Activated T-cell treated with anti-CD3 and anti-CD28 coated beads, Interleukin-2, amount 50 U/mL, for 24 hours (primary cell): ENCODE measurements around the gene TNFRSF8.
A peak's percentile ranks its signal among the peaks of the same experiment; 100 is the strongest.

ENCODE experiments used
- DNase-seq: peaks from one replicate; pipeline ENCODE4 v3.0.0-alpha.2; 2020
- H3K27ac Mint-ChIP-seq: 2 replicates; pipeline ENCODE4 v1.8.0; 2020; ENCODE audit warnings: mild to moderate bottlenecking, mixed read lengths
- H3K27me3 Mint-ChIP-seq: 2 replicates; pipeline ENCODE4 v1.8.0; 2020; ENCODE audit warnings: mixed read lengths
- H3K36me3 Mint-ChIP-seq: 2 replicates; pipeline ENCODE4 v1.8.0; 2020; ENCODE audit warnings: low read depth, mixed read lengths
- H3K4me1 Mint-ChIP-seq: 2 replicates; pipeline ENCODE4 v1.8.0; 2020; ENCODE audit warnings: low read depth, mixed read lengths
- H3K4me3 Mint-ChIP-seq: 2 replicates; pipeline ENCODE4 v1.8.0; 2020; ENCODE audit warnings: mild to moderate bottlenecking, moderate library complexity, mixed read lengths
- H3K9me3 Mint-ChIP-seq: 2 replicates; pipeline ENCODE4 v1.8.0; 2020; ENCODE audit warnings: mixed read lengths

Gene TNFRSF8

DNA sequence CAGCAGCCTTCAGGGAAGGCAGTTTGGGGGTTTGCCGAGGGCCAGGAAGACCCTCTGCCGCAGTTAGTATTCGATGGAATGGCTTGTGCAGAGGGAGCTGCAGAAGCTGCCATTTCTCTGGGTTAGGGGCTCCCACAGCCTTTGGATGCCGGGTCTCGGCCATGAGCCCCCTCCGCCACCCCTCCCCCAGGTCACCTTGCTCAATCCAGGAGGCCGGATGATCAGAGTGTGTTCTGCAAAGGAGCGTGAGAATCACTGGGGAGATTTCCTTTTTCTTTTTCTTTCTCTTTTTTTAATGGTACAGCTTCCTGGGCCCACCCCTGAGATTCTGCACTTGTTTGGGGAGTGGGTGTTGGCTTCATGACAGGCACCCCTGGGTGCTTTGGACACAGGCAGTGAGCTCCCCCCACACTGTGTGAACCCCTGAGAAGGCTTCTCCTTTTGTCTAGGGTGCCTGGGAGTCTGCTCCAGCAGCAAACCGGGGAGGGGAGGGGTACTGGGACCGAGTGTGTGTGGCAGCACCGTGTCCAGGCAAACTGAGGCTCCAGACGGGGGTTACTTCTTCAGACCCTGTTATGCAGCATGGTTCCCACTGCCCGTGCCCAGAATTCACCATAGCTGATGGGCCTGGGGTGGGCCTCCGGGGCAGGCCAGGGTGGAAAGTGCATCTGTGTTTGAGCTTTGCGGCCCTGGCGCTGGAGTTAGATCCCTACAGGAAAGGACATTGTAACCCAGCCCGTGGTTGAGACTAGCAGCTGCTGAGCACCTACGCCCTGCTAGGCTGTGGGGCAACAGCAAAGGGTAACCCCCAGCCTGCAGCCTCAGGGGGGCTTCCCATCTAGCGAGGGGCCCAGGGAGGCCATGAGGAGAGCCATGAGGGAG, 122.2 kb downstream of the TNFRSF8 start:
- Mint-ChIP-seq H3K36me3 (peaks cover 89% of the 10 kb centered on the region), H3K27ac (peak overlapping the region; percentile 79), H3K9me3 (no peaks in the 10 kb centered on the region), H3K4me1 (peaks cover 84% of the 10 kb centered on the region), H3K27me3 (no peaks in the 10 kb centered on the region), H3K4me3 (no peak overlapping the region)
- DNase-seq = no peak

GRCh38 chr1:12185918-12186678, 123.0 kb downstream of the TNFRSF8 start:
- DNase-seq = no peak
- peaks cover 90% of the 10 kb centered on the region for H3K36me3 Mint-ChIP-seq
- H3K27me3 Mint-ChIP-seq = no peaks in the 10 kb centered on the region
- H3K27ac Mint-ChIP-seq = peak overlapping the region; percentile 79
- H3K4me3 Mint-ChIP-seq = no peak overlapping the region
- H3K4me1 Mint-ChIP-seq = peaks cover 78% of the 10 kb centered on the region
- no peaks in the 10 kb centered on the region for H3K9me3 Mint-ChIP-seq

GRCh38 chr1:12186679-12186985, 123.5 kb downstream of the TNFRSF8 start:
- Mint-ChIP-seq H3K4me3 (no peak overlapping the region), H3K27me3 (no peaks in the 10 kb centered on the region), H3K4me1 (peaks cover 72% of the 10 kb centered on the region), H3K36me3 (peaks cover 90% of the 10 kb centered on the region), H3K27ac (peak overlapping the region; percentile 69), H3K9me3 (no peaks in the 10 kb centered on the region)
- DNase-seq = no peak

DNA sequence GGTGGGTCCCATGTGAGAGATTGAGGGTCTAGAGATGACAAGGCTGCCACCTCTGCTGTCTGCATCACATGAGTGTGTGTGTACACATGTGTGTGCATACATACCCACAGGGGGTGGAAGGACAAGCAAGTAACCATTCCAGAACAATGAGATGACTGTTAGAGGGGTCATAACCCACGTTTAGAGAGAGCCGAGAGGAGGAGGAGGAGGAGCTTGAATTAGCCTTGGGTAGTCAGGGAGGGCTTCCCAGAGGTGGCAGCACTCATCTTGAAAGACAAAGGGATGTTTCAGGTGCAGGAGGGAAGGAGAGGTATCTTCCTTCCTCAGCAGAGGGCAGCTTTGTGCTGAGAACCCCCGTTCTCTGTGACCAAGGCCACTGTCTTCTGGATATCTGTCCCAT, 125.0 kb downstream of the TNFRSF8 start:
- Mint-ChIP-seq H3K27me3 (no peaks in the 10 kb centered on the region), H3K36me3 (peaks cover 90% of the 10 kb centered on the region), H3K9me3 (no peaks in the 10 kb centered on the region), H3K27ac (peak overlapping the region; percentile 88), H3K4me3 (no peak overlapping the region), H3K4me1 (peaks cover 64% of the 10 kb centered on the region)
- DNase-seq = no peak

DNA sequence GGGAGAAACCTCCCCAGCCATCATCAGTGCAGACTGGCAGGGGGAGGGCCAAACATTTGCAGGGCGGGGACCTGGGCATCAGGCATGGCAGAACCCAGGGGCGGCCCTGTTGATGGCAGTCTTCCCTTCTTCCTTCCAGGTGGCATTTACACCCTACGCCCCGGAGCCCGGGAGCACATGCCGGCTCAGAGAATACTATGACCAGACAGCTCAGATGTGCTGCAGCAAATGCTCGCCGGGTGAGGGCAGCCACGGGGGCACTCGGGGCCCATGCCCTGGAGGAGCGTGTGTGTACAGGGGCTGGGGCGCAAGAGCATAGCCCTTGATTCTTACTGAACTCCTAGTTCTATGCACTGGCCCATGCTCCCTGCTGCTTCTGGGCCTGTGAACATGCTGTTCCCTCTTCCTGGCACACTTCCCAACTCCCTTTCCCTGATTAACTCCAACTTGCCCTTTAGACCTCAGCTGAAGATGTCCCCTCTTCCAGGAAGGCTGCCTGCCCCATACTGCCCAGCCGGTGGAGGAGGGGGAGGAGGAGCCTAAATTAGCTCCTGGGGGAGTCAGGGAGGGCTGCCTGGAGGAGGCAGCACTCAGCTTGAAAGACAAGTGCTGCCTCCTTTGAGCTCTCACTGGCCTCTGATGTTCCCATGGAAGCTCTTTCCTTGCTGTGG, 125.7 kb downstream of the TNFRSF8 start:
- Mint-ChIP-seq H3K9me3 (no peaks in the 10 kb centered on the region), H3K36me3 (peaks cover 94% of the 10 kb centered on the region), H3K4me1 (peaks cover 61% of the 10 kb centered on the region)

GRCh38 chr1:12189328-12189682, 126.2 kb downstream of the TNFRSF8 start:
- peaks cover 61% of the 10 kb centered on the region for H3K4me1 Mint-ChIP-seq
- H3K27ac Mint-ChIP-seq = peak overlapping the region; percentile 78
- no peak overlapping the region for H3K4me3 Mint-ChIP-seq
- H3K9me3 Mint-ChIP-seq = no peaks in the 10 kb centered on the region
- H3K36me3 Mint-ChIP-seq = peaks cover 94% of the 10 kb centered on the region
- H3K27me3 Mint-ChIP-seq = no peaks in the 10 kb centered on the region
- DNase-seq = no peak

More for the DNA sequence above, 125.7 kb downstream of the TNFRSF8 start:
- H3K4me3 Mint-ChIP-seq = no peak overlapping the region
- H3K27me3 Mint-ChIP-seq = no peaks in the 10 kb centered on the region
- peak overlapping the region; percentile 78 for H3K27ac Mint-ChIP-seq
- no peak for DNase-seq

GRCh38 chr1:12191242-12192032, 128.3 kb downstream of the TNFRSF8 start:
- no peaks in the 10 kb centered on the region for H3K9me3 Mint-ChIP-seq
- H3K27me3 Mint-ChIP-seq = no peaks in the 10 kb centered on the region
- H3K4me1 Mint-ChIP-seq = peaks cover 53% of the 10 kb centered on the region
- DNase-seq = no peak
- H3K27ac Mint-ChIP-seq = peak overlapping the region; percentile 84
- H3K36me3 Mint-ChIP-seq = peaks cover 96% of the 10 kb centered on the region
- no peak overlapping the region for H3K4me3 Mint-ChIP-seq
